ENCODE data around the gene DDIAS.
"Not testable (repeated sequence)": the region's sequence is repeated elsewhere in the genome, so short reads cannot be mapped to it uniquely, and the experiment has no call there.

DDIAS gene

GRCh38 chr11:82960779-82961143, 59.2 kb downstream of the DDIAS start:
- no peak overlapping the region for H3K4me3 ChIP-seq (ENCODE audit: low read depth, low read length)
- DNase-seq (ENCODE audit: low read depth): no peak
- TF ChIP-seq POLR2A (IDR thresholded peaks at IDR 0.05; ENCODE audit: extremely low read depth, insufficient read length) (no peak), MAX (IDR thresholded peaks at IDR 0.05; ENCODE audit: low read depth, low read length) (no peak), MYC (IDR thresholded peaks at IDR 0.05; ENCODE audit: low read depth, low read length) (no peak)
- TF ChIP-seq, protein P1, sequence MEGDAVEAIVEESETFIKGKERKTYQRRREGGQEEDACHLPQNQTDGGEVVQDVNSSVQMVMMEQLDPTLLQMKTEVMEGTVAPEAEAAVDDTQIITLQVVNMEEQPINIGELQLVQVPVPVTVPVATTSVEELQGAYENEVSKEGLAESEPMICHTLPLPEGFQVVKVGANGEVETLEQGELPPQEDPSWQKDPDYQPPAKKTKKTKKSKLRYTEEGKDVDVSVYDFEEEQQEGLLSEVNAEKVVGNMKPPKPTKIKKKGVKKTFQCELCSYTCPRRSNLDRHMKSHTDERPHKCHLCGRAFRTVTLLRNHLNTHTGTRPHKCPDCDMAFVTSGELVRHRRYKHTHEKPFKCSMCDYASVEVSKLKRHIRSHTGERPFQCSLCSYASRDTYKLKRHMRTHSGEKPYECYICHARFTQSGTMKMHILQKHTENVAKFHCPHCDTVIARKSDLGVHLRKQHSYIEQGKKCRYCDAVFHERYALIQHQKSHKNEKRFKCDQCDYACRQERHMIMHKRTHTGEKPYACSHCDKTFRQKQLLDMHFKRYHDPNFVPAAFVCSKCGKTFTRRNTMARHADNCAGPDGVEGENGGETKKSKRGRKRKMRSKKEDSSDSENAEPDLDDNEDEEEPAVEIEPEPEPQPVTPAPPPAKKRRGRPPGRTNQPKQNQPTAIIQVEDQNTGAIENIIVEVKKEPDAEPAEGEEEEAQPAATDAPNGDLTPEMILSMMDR (IDR thresholded peaks at IDR 0.05; ENCODE audit: low read depth, low read length): no peak

DNA sequence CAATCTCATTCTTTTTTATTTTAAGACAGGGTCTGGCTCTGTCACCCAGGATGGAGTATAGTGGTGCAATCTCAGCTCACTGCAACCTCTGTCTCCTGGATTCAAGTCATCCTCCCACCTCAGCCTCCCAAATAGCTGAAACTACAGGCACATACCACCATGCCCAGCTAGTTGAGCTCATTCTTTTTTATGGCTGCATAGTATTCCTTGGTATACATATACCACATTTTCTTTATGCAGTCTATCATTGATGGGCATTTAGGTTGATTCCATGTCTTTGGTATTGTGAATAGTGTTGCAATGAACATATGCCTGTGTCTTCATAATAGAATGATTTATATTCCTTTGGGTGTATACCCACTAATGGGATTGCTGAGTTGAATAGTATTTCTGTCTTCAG, 60.5 kb downstream of the DDIAS start:
- not testable (repeated sequence) for H3K4me3 ChIP-seq (ENCODE audit: low read depth, low read length); DNase-seq (ENCODE audit: low read depth)

DNA sequence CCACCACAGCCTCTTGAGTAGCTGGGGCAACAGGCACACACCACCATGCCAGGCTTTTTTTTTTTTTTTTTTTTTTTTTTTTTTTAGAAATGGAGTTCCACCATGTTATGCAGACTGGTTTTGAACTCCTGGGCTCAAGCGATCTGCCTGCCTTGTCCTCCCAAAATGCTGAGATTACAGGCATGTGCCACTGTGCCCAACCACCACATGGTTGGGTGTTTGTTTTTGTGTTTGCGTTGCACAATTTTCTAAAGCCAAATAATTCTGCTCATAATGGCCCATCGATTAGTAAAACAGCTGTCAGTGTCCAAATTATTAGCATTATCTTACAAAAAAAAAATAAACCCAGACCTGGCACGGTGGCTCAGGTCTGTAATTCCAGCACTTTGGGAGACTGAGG, 65.8 kb downstream of the DDIAS start:
- no peak for TF ChIP-seq MAX (IDR thresholded peaks at IDR 0.05; ENCODE audit: low read depth, low read length)
- TF ChIP-seq, protein P1 (IDR thresholded peaks at IDR 0.05; ENCODE audit: low read depth, low read length): no peak
- TF ChIP-seq MYC (IDR thresholded peaks at IDR 0.05; ENCODE audit: low read depth, low read length): no peak
- TF ChIP-seq POLR2A (IDR thresholded peaks at IDR 0.05; ENCODE audit: extremely low read depth, insufficient read length): no peak
- no peak overlapping the region for H3K4me3 ChIP-seq (ENCODE audit: low read depth, low read length)
- DNase-seq (ENCODE audit: low read depth): no peak

DNA sequence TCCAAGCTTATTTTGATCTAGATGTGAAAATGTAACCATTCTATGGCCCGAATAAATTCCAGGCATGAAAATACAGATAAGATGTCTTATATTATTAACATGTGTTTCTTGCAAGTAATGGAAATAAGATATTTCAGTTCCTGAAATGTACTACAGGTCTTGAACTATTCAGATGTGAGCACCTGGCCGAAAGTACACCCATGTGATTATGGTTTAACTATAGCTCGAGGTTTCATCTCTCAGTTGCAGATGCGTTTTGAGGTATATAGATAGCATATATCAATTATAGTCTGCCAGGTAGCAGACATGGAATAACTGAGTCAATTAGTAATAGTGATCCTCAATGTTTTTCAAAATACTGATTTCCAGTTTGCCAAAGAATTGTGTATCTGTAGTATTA, 68.3 kb downstream of the DDIAS start:
- no peak overlapping the region for H3K4me3 ChIP-seq (ENCODE audit: low read depth, low read length)
- no peak for DNase-seq (ENCODE audit: low read depth)
- TF ChIP-seq, protein P1 (IDR thresholded peaks at IDR 0.05; ENCODE audit: low read depth, low read length): no peak
- TF ChIP-seq MYC (IDR thresholded peaks at IDR 0.05; ENCODE audit: low read depth, low read length) (no peak), MAX (IDR thresholded peaks at IDR 0.05; ENCODE audit: low read depth, low read length) (no peak), POLR2A (IDR thresholded peaks at IDR 0.05; ENCODE audit: extremely low read depth, insufficient read length) (no peak)

GRCh38 chr11:82970507-82971083, 69.1 kb downstream of the DDIAS start:
- not testable (repeated sequence) for DNase-seq (ENCODE audit: low read depth); H3K4me3 ChIP-seq (ENCODE audit: low read depth, low read length)

DNA sequence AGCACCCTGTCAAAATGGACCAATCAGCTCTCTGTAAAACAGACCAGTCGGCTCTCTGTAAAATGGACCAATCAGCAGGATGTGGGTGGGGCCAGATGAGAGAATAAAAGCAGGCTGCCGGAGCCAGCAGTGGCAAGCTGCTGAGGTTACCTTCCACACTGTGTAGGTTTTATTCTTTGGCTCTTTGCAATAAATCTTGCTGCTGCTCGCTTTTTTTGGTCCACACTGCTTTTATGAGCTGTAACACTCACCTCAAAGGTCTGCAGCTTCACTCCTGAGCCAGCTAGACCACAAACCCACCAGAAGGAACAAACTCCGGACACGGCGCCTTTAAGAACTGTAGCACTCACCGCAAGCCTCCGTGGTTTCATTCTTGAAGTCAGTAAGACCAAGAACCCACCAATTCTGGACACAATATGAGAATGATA, 70.0 kb downstream of the DDIAS start:
- not testable (repeated sequence) for DNase-seq (ENCODE audit: low read depth); H3K4me3 ChIP-seq (ENCODE audit: low read depth, low read length)

DNA sequence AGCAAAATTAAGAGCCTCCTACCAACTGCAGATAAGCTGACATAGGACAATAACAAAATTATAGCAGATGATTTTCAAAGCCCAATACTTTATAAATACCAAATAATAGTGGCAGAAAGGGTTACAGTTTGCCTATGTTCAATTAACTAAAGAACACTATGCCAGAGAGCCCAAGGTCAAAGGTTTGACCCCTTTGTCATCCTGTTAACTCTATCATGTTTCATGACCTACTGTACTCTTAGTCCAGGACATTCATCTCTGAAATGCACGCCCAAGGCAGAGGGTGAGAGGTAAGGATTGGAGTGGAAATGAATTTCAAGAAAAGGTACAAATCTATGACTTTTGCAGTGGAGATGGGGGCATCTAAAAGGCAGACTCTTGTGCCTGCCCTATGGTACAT, 70.6 kb downstream of the DDIAS start:
- no peak for DNase-seq (ENCODE audit: low read depth)
- no peak overlapping the region for H3K4me3 ChIP-seq (ENCODE audit: low read depth, low read length)
- TF ChIP-seq MYC (IDR thresholded peaks at IDR 0.05; ENCODE audit: low read depth, low read length): no peak
- TF ChIP-seq, protein P1 (IDR thresholded peaks at IDR 0.05; ENCODE audit: low read depth, low read length): no peak
- TF ChIP-seq POLR2A (IDR thresholded peaks at IDR 0.05; ENCODE audit: extremely low read depth, insufficient read length): no peak
- no peak for TF ChIP-seq MAX (IDR thresholded peaks at IDR 0.05; ENCODE audit: low read depth, low read length)
